Liver (tissue), 9 donors: ENCODE data around the gene BCAR3. TPM values are rescaled to one million over a fixed set of nuclear protein-coding genes. Genes with fewer than 3 reads are reported as not detected.

Source experiments
- DNase-seq: peaks from one replicate; pipeline ENCODE4 v3.0.0-alpha.2; 2017; ENCODE audit warnings: low spot score
- H3K27ac ChIP-seq, 2 donors: one replicate each; pipeline ENCODE4 v1.7.0; 2013; ENCODE audit warnings: inconsistent platforms in 2 of 2, low read length in 2 of 2, control low read depth in 1 of 2, low read depth in 1 of 2, mild to moderate bottlenecking in 1 of 2
- H3K27me3 ChIP-seq, 4 donors: one replicate each; pipeline versions ENCODE4 v1.6.1 to v1.7.0; 2013; ENCODE audit warnings: low read length in 3 of 4, inconsistent platforms in 1 of 4, mild to moderate bottlenecking in 1 of 4, moderate library complexity in 1 of 4; ENCODE audit not compliant: control insufficient read depth in 4 of 4, insufficient read depth in 4 of 4
- H3K36me3 ChIP-seq, 4 donors: one replicate each; pipeline versions ENCODE4 v1.6.1 to v1.7.0; 2013; ENCODE audit warnings: low read length in 3 of 4, mild to moderate bottlenecking in 3 of 4, low read depth in 1 of 4, moderate library complexity in 1 of 4; ENCODE audit not compliant: control insufficient read depth in 4 of 4, insufficient read depth in 3 of 4
- H3K4me1 ChIP-seq, 4 donors: one replicate each; pipeline versions ENCODE4 v1.6.1 to v1.7.0; 2013; ENCODE audit warnings: low read length in 3 of 4, mild to moderate bottlenecking in 3 of 4, moderate library complexity in 1 of 4; ENCODE audit not compliant: control insufficient read depth in 4 of 4, insufficient read depth in 4 of 4
- H3K4me3 ChIP-seq, 3 donors: one replicate each; pipeline versions ENCODE4 v1.6.1 to v1.7.0; 2013; ENCODE audit warnings: low read length in 3 of 3, control low read depth in 1 of 3, low read depth in 1 of 3, mild to moderate bottlenecking in 1 of 3
- H3K9ac ChIP-seq, 2 donors: one replicate each; pipeline ENCODE4 v1.7.0; 2013; ENCODE audit warnings: low read length in 2 of 2, mild to moderate bottlenecking in 2 of 2, moderate library complexity in 2 of 2, control low read depth in 1 of 2, low read depth in 1 of 2
- H3K9me3 ChIP-seq, 4 donors: one replicate each; pipeline versions ENCODE4 v1.6.1 to v1.7.0; 2013; ENCODE audit warnings: low read length in 3 of 4; ENCODE audit not compliant: control insufficient read depth in 4 of 4
- ATF3 ChIP-seq: IDR thresholded peaks from 2 replicates; pipeline ENCODE4 v1.6.1; 2016; ENCODE audit warnings: antibody characterized with exemption
- CTCF ChIP-seq: fragments of 150-350 bp; IDR thresholded peaks from 2 replicates; pipeline ENCODE4 v1.5.1; 2017; ENCODE audit warnings: improper control_type of control experiment, low read depth, low read length; ENCODE audit not compliant: missing input control
- EGR1 ChIP-seq, 2 donors: IDR thresholded peaks; 2 replicates each; pipeline ENCODE4 v1.6.1; 2016 to 2018; ENCODE audit warnings: antibody characterized with exemption in 2 of 2, low read depth in 2 of 2
- FOXA1 ChIP-seq: IDR thresholded peaks from 2 replicates; pipeline ENCODE4 v1.6.1; 2016; ENCODE audit warnings: antibody characterized with exemption
- FOXA2 ChIP-seq: IDR thresholded peaks from 2 replicates; pipeline ENCODE4 v1.6.1; 2016; ENCODE audit warnings: antibody characterized with exemption
- GABPA ChIP-seq, 2 donors: IDR thresholded peaks in 1 of 2; conservative IDR thresholded peaks in 1 of 2; 2 replicates each; pipeline ENCODE4 v1.6.1; 2016; ENCODE audit warnings: antibody characterized with exemption in 2 of 2, mild to moderate bottlenecking in 1 of 2, moderate library complexity in 1 of 2
- HNF4A ChIP-seq, 2 donors: conservative IDR thresholded peaks; 2 replicates each; pipeline ENCODE4 v1.6.1; 2016; ENCODE audit warnings: antibody characterized with exemption in 2 of 2, mild to moderate bottlenecking in 2 of 2
- HNF4G ChIP-seq: IDR thresholded peaks from 2 replicates; pipeline ENCODE4 v1.6.1; 2016; ENCODE audit warnings: antibody characterized with exemption
- JUND ChIP-seq, 2 donors: IDR thresholded peaks; 2 replicates each; pipeline ENCODE4 v1.6.1; 2016; ENCODE audit warnings: antibody characterized with exemption in 2 of 2
- MAX ChIP-seq: IDR thresholded peaks from 2 replicates; pipeline ENCODE4 v1.6.1; 2016; ENCODE audit warnings: antibody characterized with exemption
- NR2F2 ChIP-seq: IDR thresholded peaks from 2 replicates; pipeline ENCODE4 v1.6.1; 2016; ENCODE audit warnings: antibody characterized with exemption
- RAD21 ChIP-seq, 2 donors: IDR thresholded peaks; 2 replicates each; pipeline ENCODE4 v1.6.1; 2016; ENCODE audit warnings: antibody characterized with exemption in 2 of 2, mild to moderate bottlenecking in 2 of 2
- REST ChIP-seq: IDR thresholded peaks from 2 replicates; pipeline ENCODE4 v1.6.1; 2016; ENCODE audit warnings: antibody characterized with exemption, mild to moderate bottlenecking
- RXRA ChIP-seq, 2 donors: IDR thresholded peaks; 2 replicates each; pipeline ENCODE4 v1.6.1; 2017 to 2018; ENCODE audit warnings: antibody characterized with exemption in 2 of 2, mild to moderate bottlenecking in 1 of 2
- SP1 ChIP-seq: IDR thresholded peaks from 2 replicates; pipeline ENCODE4 v1.6.1; 2018; ENCODE audit warnings: antibody characterized with exemption, mild to moderate bottlenecking
- TAF1 ChIP-seq: conservative IDR thresholded peaks from 2 replicates; pipeline ENCODE4 v1.6.1; 2016; ENCODE audit warnings: antibody characterized with exemption, mild to moderate bottlenecking
- YY1 ChIP-seq: IDR thresholded peaks from 2 replicates; pipeline ENCODE4 v1.6.1; 2016; ENCODE audit warnings: antibody characterized with exemption, mild to moderate bottlenecking
- ZBTB33 ChIP-seq: IDR thresholded peaks from 2 replicates; pipeline ENCODE4 v1.6.1; 2016; ENCODE audit warnings: antibody characterized with exemption
- WGBS: extraction: QIAGEN DNeasy Blood & Tissue Kit; methylation state at CpG from one replicate; pipeline ENCODE4 v1.1.7; 2013; 5-methylcytosine and 5-hydroxymethylcytosine counted together
- polyA plus RNA-seq, 2 donors: library from polyadenylated mRNA; stranded (reverse) in 1 of 2; unstranded in 1 of 2; fragments of 200-250 nt in 1 of 2; fragments of >200 nt in 1 of 2; fragmentation: Nextera tagmentation in 1 of 2; extraction: Ambion mirVana in 1 of 2; gene quantifications; one replicate each; pipeline versions ENCODE4 v1.2.1 to v1.2.3, GENCODE V29; 2013 to 2015
- total RNA-seq, 2 donors: library from RNA; depleted of rRNA; stranded (reverse); fragments of >200 nt; gene quantifications; one replicate each; pipeline ENCODE4 v1.2.3, GENCODE V29; 2014
- donor health status: healthy.
- donor health status: healthy.
- donor health status: healthy.
- donor health status: healthy.
- donor health status: healthy.

The BCAR3 gene
- total and polyA plus RNA-seq, 4 donors: 2.8 to 10.3 (median 7.7) TPM

DNA sequence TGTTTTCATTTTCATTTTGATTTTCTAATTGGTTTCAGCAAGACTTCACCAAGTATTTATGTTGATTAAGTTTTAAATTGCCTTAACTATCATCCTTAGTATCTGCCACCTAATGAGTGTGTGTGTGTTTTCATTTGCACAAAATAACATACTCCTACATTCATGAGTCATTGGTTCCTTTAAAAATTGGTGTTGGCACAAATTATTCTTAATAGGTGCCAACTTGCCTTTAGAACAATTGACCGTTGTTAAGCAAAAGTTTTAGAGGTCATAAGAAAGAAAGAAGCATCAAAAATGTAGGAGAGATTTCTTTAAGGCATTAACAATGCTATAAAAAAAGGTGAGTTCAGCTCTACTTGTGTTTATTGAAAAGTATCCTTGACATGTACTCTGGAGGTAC is 156.2 kb downstream of the BCAR3 start:
- Histone ChIP-seq H3K27me3 (no peaks in the 10 kb centered on the region), H3K4me1 (no peaks in the 10 kb centered on the region), H3K27ac (no peak overlapping the region), H3K36me3 (no peaks in the 10 kb centered on the region), H3K9ac (no peak overlapping the region), H3K9me3 (no peaks in the 10 kb centered on the region), H3K4me3 (no peak overlapping the region)
- WGBS: 88% methylated on average over 1 of the region's 1 CpG
- no peak for DNase-seq
- TF ChIP-seq SP1 (no peak), JUND (IDR thresholded peaks at IDR 0.05) (no peak), ATF3 (no peak), RXRA (IDR thresholded peaks at IDR 0.05) (no peak), HNF4A (conservative IDR thresholded peaks at IDR 0.05) (no peak), YY1 (no peak), HNF4G (no peak), FOXA1 (no peak), EGR1 (IDR thresholded peaks at IDR 0.05; ENCODE audit: low read depth in 2 of 2) (no peak), RAD21 (IDR thresholded peaks at IDR 0.05) (no peak), ZBTB33 (no peak), GABPA (IDR thresholded peaks at IDR 0.05 in 1 of 2, conservative IDR thresholded peaks at IDR 0.05 in 1 of 2) (no peak), MAX (no peak), TAF1 (no peak), NR2F2 (no peak), FOXA2 (no peak), REST (no peak), CTCF (no peak)
